Activated CD4-positive, CD25-positive, alpha-beta regulatory T cell treated with anti-CD3 and anti-CD28 coated beads, Interleukin-2, amount 50 U/mL, for 72 hours (primary cell): ENCODE results near the gene SYK.
"Not testable (repeated sequence)": the region's sequence is repeated elsewhere in the genome, so short reads cannot be mapped to it uniquely, and the experiment has no call there.

Source experiments
- DNase-seq: peaks from one replicate; pipeline ENCODE4 v3.0.0; 2021

The SYK gene

GRCh38 chr9:90799271-90799852, 2.3 kb upstream of the SYK start:
- no peak for DNase-seq

DNA sequence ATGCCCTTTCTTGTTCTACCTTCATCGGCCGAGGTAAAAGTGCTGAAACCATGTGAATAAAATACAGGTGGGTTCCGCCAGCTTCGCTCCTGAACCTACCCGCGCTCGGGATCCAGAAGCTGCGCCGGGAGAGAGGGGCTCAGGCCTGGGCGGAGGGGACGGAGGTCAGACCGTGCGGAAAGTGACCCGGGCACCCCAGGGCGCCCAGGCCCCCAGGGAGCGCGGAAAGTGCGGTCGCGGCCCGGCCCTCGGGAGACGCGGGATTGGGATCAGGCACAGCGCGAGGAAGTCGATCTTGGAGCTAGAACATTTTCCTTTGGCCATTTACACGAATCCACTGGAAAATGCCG, 329 bp downstream of the SYK start:
- DNase-seq: no peak

- DNase-seq: no peak
These were observed 867 bp downstream of the SYK start for GRCh38 chr9:90802386-90802985.

DNA sequence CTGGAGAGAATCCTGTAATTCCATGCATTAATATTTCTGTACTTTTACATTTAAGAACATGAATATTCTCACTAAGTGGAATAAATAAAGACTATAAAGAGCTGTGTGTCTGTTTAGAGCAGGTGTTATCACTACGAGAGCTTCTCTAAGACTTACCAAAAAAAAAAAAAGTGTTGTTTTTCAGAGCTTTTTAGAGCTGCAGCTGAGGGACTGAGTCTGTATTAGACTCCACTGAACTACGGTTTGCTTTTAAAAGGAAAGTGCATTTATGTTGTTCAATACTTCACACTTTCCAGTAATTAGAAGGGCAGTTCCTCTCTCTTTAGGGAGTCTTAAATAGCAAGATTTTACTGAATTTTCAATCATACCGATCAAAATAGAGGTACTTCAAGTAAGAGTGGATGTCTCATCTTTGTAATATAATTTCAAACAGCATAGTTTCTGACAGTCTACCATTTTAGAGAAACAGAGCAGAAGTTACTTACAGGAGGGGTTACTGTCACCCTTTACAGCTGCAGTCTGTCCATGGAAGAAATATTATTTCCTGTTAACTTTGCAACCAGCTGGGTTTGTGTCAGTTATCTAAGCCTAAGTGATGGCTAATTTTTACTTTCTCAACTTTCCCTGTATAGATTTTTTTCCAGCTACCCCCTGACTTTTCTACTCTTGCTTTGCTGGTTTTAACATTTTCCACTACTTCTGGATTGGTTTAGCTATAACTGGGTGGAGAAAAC, 2.4 kb downstream of the SYK start:
- no peak for DNase-seq

DNA sequence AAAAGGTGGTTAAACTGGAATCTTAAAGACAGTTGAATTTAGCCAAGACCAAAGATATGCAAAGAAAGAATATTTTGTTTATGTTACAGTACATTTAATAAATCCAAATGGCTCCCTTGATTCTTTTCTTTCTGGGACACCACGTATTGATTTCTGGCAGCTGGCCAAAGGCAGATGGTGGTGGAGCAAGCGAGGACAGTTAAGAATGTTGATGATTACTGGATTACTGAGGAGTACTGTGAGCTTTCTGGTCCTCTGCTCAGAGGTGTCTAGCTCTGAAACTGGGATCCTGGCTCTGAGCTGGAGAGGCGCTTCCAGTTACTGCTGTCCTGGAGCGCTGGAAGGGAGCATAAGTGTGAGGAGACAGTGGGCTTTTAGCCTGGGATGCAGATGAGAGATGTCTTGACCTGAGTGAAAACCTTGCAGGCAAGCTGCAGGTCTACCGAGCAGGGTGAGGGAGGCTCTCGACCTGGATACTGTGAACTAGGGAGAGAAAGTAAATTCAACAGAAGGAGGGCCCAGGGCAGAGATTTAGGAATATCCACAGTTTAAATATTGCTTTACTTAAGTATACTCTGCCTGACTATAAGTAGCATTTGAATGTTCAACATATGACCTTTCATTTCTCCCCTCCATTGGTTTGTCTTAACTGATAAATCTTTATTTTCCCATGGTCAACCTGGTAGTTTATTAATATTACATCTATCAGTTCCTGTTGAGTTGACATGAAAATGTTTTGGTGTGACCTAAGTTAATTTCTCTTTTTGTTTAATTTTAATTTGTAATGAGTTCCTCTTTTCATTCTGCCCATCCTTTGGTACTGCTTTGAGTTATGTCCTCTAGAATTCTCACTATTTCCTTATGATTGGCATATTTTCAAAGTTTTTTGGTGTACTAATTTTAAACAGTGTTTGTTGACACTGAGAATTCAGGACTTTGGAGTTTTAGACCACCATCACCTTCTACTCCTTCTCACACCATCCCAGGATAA, 3.7 kb downstream of the SYK start:
- DNase-seq: no peak

DNA sequence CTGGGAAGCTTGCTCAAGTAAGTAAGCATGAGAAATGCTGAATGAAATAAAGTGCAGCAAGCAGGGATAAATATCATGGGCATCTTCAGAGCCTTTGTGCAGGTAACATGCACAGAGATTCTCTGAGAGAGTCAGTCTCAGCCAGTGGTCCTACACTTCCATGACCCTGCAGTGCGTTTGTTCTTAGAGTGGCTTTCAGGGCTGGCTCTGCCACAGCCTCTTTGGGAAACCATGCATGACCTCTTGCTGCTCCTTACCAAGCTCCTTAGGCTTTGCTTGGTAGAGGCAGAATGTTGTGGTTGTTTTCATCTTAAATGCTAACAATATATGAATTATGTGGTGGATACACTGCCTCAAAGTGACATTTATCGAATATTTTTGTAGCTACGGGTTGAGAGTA, 5.4 kb downstream of the SYK start:
- DNase-seq: no peak

GRCh38 chr9:90808398-90808797, 6.8 kb downstream of the SYK start:
- DNase-seq: no peak

DNA sequence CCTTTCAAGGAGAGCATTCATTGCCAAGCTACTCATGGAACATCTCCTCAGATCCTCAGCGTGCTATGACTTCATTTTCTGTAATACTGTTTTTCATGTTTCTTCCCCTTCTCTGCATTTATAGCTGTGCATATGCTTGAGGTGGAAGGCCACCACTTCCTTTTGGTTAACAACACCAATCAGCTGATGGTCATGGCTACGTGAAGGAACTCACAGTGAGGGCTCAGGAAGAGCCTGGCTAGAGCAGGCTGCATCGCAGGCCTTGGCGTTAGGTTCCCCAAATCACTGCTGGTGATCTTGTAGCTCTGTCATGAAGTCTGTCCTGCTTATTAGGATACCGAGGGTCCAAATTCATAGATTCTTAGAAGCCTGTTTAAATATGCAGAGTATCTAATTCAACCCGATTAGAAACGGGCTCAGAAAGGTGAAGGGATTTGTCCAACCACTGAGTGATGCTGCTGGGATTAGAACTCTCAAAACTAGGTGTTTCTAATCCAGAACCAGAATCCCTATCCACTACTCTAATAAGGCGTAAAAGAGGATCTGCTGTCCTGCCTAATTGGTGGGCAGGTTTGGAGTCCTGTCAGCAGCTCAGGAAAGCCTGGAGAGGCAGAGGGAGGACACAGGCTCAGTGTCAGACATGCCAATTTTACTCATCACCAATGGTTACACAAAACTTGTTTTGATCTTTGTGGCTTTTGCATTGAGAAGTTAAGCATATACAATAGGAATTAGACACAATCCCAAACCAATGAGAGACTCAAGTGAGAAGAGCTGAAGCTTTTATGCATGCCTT, 7.5 kb downstream of the SYK start:
- no peak for DNase-seq

DNA sequence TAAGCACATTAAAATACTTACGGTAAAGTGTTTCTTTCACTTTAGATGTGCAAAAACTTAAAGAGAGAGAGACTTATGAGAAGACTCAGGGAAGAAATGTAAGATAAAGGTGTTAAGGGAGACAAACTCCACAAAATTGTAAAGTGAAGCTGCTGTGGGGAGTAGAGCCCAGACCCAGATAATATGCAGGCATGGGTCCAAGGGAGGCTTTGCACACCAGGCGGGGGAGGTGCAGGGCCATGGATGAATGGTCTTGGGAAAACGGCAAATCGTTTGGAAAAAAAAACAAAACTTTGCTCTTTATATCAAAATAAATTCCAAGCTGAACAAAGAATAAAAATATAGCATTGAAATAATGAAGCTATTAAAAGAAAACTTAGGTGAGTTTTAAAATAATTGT, 9.1 kb downstream of the SYK start:
- DNase-seq: no peak

GRCh38 chr9:90813046-90813445, 11.4 kb downstream of the SYK start:
- no peak for DNase-seq

DNA sequence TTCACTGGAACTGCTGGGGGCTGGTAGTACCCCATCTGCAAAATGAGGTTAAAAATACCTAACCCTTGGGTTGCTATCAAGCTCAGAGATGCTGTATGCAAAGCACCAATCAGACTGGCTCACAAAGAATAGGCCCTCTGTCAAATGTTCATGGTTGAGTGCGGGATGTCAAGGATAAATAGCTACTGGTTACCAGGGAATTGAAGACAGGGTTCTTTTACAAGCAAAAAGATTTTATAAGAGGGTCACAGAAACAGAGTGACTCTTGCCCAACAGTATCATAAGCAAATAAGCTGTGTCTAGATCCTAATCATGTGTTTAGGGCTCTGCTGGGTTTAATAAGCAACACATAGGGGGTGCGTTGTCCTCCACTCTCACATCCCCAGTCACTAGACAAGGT, 11.9 kb downstream of the SYK start:
- DNase-seq: no peak

- DNase-seq: no peak
These were observed 12.7 kb downstream of the SYK start for GRCh38 chr9:90814355-90814754.

GRCh38 chr9:90815183-90815943, 13.7 kb downstream of the SYK start:
- no peak for DNase-seq

GRCh38 chr9:90815944-90816357, 14.3 kb downstream of the SYK start:
- no peak for DNase-seq

GRCh38 chr9:90816690-90817089, 15.1 kb downstream of the SYK start:
- no peak for DNase-seq

- no peak for DNase-seq
These were observed 16.7 kb downstream of the SYK start for GRCh38 chr9:90818279-90818678.

DNA sequence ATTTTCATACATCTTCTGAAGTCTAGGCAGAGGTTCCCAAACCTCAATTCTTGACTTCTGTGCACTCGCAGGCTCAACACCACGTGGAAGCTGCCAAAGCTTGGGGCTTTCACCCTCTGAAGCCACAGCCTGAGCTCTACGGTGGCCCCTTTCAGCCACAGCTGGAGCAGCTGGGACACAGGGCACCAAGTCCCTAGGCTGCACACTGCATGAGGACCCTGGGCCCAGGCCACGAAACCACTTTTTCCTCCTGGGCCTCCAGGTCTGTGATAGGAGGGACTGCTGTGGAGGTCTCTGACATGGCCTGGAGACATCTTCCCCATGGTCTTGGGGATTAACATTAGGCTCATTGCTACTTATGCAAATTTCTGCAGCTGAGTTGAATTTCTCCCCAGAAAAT, 18.8 kb downstream of the SYK start:
- DNase-seq: not testable (repeated sequence)

DNA sequence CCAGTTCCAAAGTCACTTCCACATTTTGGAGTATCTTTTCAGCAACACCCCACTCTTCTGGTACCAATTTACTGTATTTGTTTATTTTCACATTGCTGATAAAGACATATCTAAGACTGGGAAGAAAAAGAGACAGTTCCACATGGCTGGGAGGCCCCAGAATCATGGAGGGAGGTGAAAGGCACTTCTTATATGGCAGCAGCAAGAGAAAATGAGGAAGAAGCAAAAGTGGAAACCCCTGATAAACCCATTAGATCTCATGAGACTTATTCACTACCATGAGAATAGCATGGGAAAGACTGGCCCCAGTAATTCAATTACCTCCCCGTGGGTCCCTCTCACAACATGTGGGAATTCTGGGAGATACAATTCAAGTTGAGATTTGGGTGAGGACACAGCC, 19.6 kb downstream of the SYK start:
- not testable (repeated sequence) for DNase-seq

DNA sequence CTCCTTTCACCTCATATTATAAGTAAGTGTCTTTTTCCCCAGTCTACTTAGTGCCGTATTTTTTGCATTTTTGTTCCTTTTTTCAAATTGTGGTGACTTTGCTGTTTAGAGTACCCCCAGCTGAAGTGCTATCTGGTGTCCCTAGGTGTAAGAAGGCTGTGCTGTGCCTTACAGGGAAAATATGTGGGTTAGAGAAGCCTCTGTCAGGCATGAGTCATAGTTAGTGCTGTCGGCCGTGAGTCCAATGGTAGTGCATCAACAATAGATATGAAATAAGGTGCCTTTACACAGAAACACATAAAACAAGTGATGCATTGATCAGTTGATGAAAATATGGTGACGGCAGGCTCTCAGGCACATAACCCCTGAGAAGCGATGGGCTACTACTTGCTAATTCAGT, 20.1 kb downstream of the SYK start:
- no peak for DNase-seq

DNA sequence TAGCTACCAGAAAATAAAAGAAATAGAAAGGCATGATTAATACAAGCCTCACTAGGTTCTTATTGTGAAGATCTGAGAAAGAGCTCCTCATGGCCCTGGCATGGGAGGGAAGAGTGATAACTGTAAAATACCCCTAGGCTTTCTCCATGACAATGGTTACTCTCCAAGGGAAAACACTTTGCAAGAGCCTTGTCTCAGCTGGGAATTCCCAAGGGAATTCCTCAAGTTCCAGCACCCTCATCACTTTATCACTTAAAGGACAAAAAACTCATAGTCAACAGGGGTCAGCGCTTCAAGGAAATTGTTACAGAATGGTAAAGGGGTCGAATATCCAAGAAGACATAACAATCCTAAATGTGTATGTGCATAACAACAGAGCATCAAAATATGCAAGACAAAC, 21.2 kb downstream of the SYK start:
- no peak for DNase-seq

GRCh38 chr9:90825586-90825985, 24.0 kb downstream of the SYK start:
- DNase-seq: no peak
